K562 (cell line): ENCODE results near the gene FOXP4. TPM values are rescaled to one million over a fixed set of nuclear protein-coding genes. Genes with fewer than 3 reads are reported as not detected.

Source experiments
- ARNT ChIP-seq, 2 experiments: fragments of 450-650 bp; IDR thresholded peaks; 2 replicates each; pipeline ENCODE4 v1.6.1; 2016; ENCODE audit warnings: mild to moderate bottlenecking in 1 of 2
- ATF7 ChIP-seq: fragments of 450-650 bp; IDR thresholded peaks from 2 replicates; pipeline ENCODE4 v1.7.1; 2014; ENCODE audit warnings: mild to moderate bottlenecking, moderate library complexity
- CBX2 ChIP-seq: fragments of 200-600 bp; sonication (generic); IDR thresholded peaks from one replicate; pipeline ENCODE4 v1.6.1; 2012; ENCODE audit warnings: mild to moderate bottlenecking, low read length, inconsistent platforms; ENCODE audit not compliant: insufficient read depth, poor library complexity, severe bottlenecking
- FOXA1 ChIP-seq: fragments of 450-650 bp; IDR thresholded peaks from 2 replicates; pipeline ENCODE4 v1.6.1; 2016; ENCODE audit warnings: mild to moderate bottlenecking, borderline replicate concordance
- LARP7 ChIP-seq: fragments of 450-650 bp; IDR thresholded peaks from 2 replicates; pipeline ENCODE4 v1.6.1; 2016
- LCOR ChIP-seq: sonication (generic); formaldehyde crosslinking; IDR thresholded peaks from 2 replicates; pipeline ENCODE4 v1.8.0; 2022; ENCODE audit warnings: mild to moderate bottlenecking, missing genetic modification reagents
- MBD2 ChIP-seq: sonication (generic); IDR thresholded peaks from 2 replicates; pipeline ENCODE4 v1.6.1; 2016; ENCODE audit warnings: low read depth, borderline replicate concordance
- MTA2 ChIP-seq: fragments of 450-650 bp; IDR thresholded peaks from 2 replicates; pipeline ENCODE4 v1.6.1; 2016; ENCODE audit warnings: low read depth
- POLR2AphosphoS2 ChIP-seq: IDR thresholded peaks from 2 replicates; pipeline ENCODE4 v1.6.1; 2012; ENCODE audit warnings: low read length, improper control_type of control experiment
- RNF2 ChIP-seq: sonication (generic); IDR thresholded peaks from 2 replicates; pipeline ENCODE4 v1.6.1; 2016
- TCF7 ChIP-seq: sonication (generic); IDR thresholded peaks from 2 replicates; pipeline ENCODE4 v1.6.1; 2016; ENCODE audit warnings: antibody characterized with exemption, borderline replicate concordance
- TOE1 ChIP-seq, 2 experiments: fragments of 450-650 bp in 1 of 2; sonication (generic) in 1 of 2; formaldehyde crosslinking in 1 of 2; IDR thresholded peaks; 2 replicates each; pipeline versions ENCODE4 v1.7.1 to v1.8.0; 2016 to 2022; ENCODE audit warnings: borderline replicate concordance in 2 of 2, mild to moderate bottlenecking in 2 of 2, antibody characterized with exemption in 1 of 2, inconsistent platforms in 1 of 2, low read depth in 1 of 2, missing genetic modification reagents in 1 of 2, moderate library complexity in 1 of 2
- XRCC5 ChIP-seq: fragments of 200-400 bp; formaldehyde crosslinking; IDR thresholded peaks from 2 replicates; pipeline ENCODE4 v1.6.1; 2017; ENCODE audit warnings: low read depth, mild to moderate bottlenecking, low read length
- ZNF121 ChIP-seq: sonication (generic); formaldehyde crosslinking; conservative IDR thresholded peaks from 2 replicates; pipeline ENCODE4 v1.8.0; 2022; ENCODE audit warnings: missing genetic modification reagents
- ZNF384 ChIP-seq: IDR thresholded peaks from 2 replicates; pipeline ENCODE4 v1.6.1; 2012; ENCODE audit warnings: low read depth, low read length, improper control_type of control experiment
- ZNF76 ChIP-seq: fragments of 250-450 bp; sonication (Bioruptor Pico); IDR thresholded peaks from 2 replicates; pipeline ENCODE4 v1.4.0; 2020; ENCODE audit warnings: mild to moderate bottlenecking, moderate library complexity, borderline replicate concordance
- polyA plus RNA-seq, 8 experiments: library from polyadenylated mRNA; depleted of rRNA in 4 of 8; stranded (reverse) in 5 of 8; unstranded in 3 of 8; fragments of >200 nt; fragmentation: Nextera tagmentation in 2 of 8; fragmentation: Illumina TruSeq in 1 of 8; extraction: Ambion mirVana in 2 of 8; extraction: Trizol in 1 of 8; gene quantifications; 2 replicates each; pipeline versions ENCODE4 v1.2.1 to v1.2.3, GENCODE V29; 2011 to 2014; ENCODE audit warnings: inconsistent platforms in 1 of 8, missing spikeins in 1 of 8
- total RNA-seq, 7 experiments: library from RNA; depleted of rRNA in 6 of 7; stranded (reverse); fragments of >200 nt in 6 of 7; fragmentation: Illumina TruSeq in 2 of 7; extraction: Trizol in 2 of 7; gene quantifications; 2 replicates each; pipeline versions ENCODE4 v1.2.1 to v1.2.3, GENCODE V29; 2011 to 2021; ENCODE audit warnings: low replicate concordance in 1 of 7
- TF ChIP-seq, protein P1 (sequence below), 3 experiments: fragments of 200-800 bp in 1 of 3; fragments of 250-450 bp in 1 of 3; fragments of 450-650 bp in 1 of 3; sonication (Bioruptor Pico) in 1 of 3; sonication (Bioruptor generic) in 1 of 3; formaldehyde crosslinking in 1 of 3; IDR thresholded peaks; 2 replicates each; pipeline versions ENCODE4 v1.6.1 to v1.8.0; 2016 to 2022; ENCODE audit warnings: mild to moderate bottlenecking in 2 of 3, missing genetic modification characterization in 2 of 3, missing compliant biosample characterization in 1 of 3, moderate library complexity in 1 of 3
- TF ChIP-seq, protein P2 (sequence below): fragments of 450-650 bp; formaldehyde crosslinking; IDR thresholded peaks from 2 replicates; pipeline ENCODE4 v1.4.0; 2022; ENCODE audit warnings: missing genetic modification characterization
- TF ChIP-seq, protein P3 (sequence below): fragments of 250-450 bp; sonication (Bioruptor Pico); IDR thresholded peaks from 2 replicates; pipeline ENCODE4 v1.4.0; 2020; ENCODE audit warnings: mild to moderate bottlenecking, moderate library complexity

Gene FOXP4
- total and polyA plus RNA-seq, 9 of the 15 experiments (the other 6 are each of a cell fraction or from before 2014, with no cell fraction given): 0.11 to 29.4 (median 2.3) TPM

DNA sequence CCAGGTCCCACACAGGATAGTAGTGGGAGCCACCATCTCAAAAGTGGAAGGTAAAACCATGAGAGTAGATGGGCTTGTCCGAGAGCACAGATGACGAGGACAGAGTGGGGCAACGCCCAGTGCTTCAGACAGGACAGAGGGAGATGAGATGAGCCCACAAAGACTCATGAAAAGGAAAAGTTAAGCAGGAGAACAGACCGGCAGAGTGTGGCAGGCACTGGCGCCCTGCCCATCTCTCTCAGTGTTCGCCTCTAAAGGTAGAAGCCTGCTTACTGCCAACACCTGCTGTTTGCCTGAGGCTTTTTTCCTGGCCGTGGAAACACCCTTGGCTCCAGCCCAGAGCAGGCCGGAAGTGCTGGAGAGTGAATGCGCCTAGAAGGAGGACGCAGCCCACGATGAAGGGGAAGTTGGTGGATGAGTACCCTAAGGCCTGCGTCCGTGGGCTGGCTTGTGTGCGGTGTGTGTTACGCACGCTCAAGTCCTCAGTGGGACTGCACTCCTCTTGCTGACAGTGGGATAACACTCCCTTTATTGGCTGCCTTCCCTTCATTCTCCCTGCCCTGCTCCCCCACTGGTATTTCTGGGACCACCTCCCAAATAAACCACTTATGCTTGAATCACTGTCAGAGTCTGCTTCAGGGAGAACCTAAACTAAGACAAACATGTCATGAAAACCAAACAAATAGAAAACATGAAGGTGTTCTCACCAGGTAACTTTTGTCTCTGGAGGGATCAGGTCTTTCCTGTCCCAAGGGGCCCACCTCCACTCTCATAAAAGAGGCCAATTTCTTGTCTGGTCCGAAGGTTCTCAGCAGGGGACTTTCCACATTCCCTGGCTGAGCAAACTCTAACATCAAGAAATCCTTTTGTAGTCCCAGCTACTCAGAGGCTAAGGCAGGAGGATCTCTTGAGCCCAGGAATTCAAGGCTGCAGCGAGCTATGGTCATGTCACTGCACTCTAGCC is 9.1 kb upstream of the FOXP4 start (continued):
- TF ChIP-seq, protein P1, sequence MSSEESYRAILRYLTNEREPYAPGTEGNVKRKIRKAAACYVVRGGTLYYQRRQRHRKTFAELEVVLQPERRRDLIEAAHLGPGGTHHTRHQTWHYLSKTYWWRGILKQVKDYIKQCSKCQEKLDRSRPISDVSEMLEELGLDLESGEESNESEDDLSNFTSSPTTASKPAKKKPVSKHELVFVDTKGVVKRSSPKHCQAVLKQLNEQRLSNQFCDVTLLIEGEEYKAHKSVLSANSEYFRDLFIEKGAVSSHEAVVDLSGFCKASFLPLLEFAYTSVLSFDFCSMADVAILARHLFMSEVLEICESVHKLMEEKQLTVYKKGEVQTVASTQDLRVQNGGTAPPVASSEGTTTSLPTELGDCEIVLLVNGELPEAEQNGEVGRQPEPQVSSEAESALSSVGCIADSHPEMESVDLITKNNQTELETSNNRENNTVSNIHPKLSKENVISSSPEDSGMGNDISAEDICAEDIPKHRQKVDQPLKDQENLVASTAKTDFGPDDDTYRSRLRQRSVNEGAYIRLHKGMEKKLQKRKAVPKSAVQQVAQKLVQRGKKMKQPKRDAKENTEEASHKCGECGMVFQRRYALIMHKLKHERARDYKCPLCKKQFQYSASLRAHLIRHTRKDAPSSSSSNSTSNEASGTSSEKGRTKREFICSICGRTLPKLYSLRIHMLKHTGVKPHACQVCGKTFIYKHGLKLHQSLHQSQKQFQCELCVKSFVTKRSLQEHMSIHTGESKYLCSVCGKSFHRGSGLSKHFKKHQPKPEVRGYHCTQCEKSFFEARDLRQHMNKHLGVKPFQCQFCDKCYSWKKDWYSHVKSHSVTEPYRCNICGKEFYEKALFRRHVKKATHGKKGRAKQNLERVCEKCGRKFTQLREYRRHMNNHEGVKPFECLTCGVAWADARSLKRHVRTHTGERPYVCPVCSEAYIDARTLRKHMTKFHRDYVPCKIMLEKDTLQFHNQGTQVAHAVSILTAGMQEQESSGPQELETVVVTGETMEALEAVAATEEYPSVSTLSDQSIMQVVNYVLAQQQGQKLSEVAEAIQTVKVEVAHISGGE (CRISPR knock-in tag; IDR thresholded peaks at IDR 0.05): peak in 1 of 3 experiments; percentile 30; a peak in 1 of 6 replicates
- TF ChIP-seq, protein P2, sequence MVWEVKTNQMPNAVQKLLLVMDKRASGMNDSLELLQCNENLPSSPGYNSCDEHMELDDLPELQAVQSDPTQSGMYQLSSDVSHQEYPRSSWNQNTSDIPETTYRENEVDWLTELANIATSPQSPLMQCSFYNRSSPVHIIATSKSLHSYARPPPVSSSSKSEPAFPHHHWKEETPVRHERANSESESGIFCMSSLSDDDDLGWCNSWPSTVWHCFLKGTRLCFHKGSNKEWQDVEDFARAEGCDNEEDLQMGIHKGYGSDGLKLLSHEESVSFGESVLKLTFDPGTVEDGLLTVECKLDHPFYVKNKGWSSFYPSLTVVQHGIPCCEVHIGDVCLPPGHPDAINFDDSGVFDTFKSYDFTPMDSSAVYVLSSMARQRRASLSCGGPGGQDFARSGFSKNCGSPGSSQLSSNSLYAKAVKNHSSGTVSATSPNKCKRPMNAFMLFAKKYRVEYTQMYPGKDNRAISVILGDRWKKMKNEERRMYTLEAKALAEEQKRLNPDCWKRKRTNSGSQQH (CRISPR knock-in tag): no peak
- TF ChIP-seq, protein P3, sequence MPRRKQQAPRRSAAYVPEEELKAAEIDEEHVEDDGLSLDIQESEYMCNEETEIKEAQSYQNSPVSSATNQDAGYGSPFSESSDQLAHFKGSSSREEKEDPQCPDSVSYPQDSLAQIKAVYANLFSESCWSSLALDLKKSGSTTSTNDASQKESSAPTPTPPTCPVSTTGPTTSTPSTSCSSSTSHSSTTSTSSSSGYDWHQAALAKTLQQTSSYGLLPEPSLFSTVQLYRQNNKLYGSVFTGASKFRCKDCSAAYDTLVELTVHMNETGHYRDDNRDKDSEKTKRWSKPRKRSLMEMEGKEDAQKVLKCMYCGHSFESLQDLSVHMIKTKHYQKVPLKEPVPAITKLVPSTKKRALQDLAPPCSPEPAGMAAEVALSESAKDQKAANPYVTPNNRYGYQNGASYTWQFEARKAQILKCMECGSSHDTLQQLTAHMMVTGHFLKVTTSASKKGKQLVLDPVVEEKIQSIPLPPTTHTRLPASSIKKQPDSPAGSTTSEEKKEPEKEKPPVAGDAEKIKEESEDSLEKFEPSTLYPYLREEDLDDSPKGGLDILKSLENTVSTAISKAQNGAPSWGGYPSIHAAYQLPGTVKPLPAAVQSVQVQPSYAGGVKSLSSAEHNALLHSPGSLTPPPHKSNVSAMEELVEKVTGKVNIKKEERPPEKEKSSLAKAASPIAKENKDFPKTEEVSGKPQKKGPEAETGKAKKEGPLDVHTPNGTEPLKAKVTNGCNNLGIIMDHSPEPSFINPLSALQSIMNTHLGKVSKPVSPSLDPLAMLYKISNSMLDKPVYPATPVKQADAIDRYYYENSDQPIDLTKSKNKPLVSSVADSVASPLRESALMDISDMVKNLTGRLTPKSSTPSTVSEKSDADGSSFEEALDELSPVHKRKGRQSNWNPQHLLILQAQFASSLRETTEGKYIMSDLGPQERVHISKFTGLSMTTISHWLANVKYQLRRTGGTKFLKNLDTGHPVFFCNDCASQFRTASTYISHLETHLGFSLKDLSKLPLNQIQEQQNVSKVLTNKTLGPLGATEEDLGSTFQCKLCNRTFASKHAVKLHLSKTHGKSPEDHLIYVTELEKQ (CRISPR knock-in tag): no peak
- TF ChIP-seq ZNF121 (CRISPR knock-in tag): no peak
- TF ChIP-seq XRCC5: no peak
- TF ChIP-seq RNF2: no peak
- no peak for TF ChIP-seq ATF7
- TF ChIP-seq CBX2: no peak
- TF ChIP-seq TOE1 (IDR thresholded peaks at IDR 0.05; ENCODE audit: borderline replicate concordance): no peak
- no peak for TF ChIP-seq TOE1 (CRISPR knock-in tag; IDR thresholded peaks at IDR 0.05; ENCODE audit: borderline replicate concordance, low read depth)
- TF ChIP-seq ZNF384: no peak
- TF ChIP-seq LCOR (CRISPR knock-in tag): 0 out of 2 replicates have a peak, but pooled peaks have one; percentile 23
- no peak for TF ChIP-seq TCF7
- no peak for TF ChIP-seq FOXA1
- TF ChIP-seq ARNT (IDR thresholded peaks at IDR 0.05): no peak
- TF ChIP-seq LARP7: no peak
- no peak for TF ChIP-seq POLR2AphosphoS2
- no peak for TF ChIP-seq MBD2
- no peak for TF ChIP-seq MTA2
- TF ChIP-seq ZNF76 (CRISPR knock-in tag): no peak
